GM19043 (cell line): ENCODE measurements around the gene BRAF.
A peak's percentile ranks its signal among the peaks of the same experiment; 100 is the strongest.
"Not testable (repeated sequence)": the region's sequence is repeated elsewhere in the genome, so short reads cannot be mapped to it uniquely, and the experiment has no call there.

Source experiments
- ATAC-seq: cut with Tn5 transposase; IDR thresholded peaks from one replicate; pipeline ENCODE4 v1.9.1; 2021; ENCODE audit warnings: low read depth; ENCODE audit not compliant: unreplicated experiment

BRAF gene

DNA sequence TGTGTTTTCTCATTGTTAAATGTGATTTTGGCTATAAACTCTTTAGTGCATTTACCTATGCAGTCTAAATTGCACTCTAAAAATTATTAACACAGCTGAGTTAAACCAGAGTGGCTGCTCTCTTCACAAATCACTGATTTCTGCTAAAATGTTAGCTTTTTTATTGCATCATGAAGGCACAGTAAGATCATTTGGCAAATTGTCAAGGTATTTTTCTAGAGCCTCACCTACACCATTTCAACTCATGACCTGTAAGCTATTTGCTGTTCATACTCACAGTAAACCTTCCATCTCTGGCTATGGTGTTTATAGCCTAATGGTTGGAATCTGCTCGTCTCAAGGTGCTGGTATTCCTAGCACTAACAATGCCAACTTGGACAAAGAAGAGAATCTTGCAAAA is 202.5 kb downstream of the BRAF start:
- ATAC-seq, result no peak

DNA sequence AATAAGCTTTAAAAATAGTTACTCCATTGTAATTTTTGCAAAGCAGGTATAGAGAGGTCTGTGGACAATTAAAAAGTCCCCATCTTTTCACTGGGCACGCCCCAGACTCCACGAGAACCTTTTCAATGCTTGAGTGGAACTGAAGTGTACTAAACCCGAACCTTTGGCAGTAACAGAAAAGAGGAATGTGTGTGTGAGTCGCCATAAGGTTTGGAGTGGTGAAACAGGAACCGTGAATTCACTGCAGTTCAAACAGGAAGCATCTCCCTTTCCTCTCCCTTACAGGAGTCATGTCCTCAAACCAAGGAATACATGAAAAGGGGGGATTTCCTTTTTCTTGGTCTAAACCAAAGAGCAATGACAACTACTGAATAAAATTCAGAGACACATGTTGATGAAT is 205.0 kb downstream of the BRAF start:
- ATAC-seq, result no peak

DNA sequence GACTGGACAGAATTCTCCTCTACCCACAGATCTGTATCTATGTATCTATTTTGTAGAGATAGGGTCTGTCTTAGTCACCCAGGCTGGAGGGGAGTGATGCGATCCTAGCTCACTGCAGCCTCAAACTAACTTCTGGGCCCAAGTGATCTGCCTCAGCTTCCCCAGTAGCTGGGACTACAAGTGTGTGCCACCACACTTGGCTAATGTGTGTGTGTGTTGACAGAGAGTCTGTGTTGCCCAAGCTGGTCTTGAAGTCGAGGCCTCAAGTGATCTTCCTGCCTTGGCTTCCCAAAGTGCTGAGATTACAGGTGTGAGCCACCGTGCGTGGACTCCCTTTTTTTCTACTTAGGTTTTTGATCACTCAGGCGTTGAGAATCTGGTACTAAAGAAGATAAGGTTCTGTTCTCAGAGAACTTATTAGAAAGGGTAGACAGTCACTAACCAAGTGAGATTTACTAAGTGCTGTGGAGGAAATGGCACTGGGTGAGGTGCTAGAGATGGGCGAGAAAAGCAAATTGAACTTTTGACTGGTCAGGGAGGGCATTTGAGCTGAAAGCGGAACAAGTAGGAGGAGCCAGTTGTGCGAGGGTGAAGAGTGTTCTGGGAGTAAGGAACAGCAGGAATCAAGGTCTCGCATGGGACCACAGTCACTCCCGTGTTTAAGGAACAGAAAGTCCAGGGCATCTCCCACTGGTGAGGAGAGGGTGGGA is 210.2 kb downstream of the BRAF start:
- no peak for ATAC-seq

DNA sequence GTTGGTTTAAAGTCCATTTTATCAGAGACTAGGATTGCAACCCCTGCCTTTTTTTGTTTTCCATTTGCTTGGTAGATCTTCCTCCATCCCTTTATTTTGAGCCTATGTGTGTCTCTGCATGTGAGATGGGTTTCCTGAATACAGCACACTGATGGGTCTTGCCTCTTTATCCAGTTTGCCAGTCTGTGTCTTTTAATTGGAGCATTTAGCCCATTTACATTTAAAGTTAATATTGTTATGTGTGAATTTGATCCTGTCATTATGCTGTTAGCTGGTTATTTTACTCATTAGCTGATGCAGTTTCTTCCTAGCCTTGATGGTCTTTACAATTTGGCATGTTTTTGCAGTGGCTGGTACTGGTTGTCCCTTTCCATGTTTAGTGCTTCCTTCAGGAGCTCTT is 212.3 kb downstream of the BRAF start:
- not testable (repeated sequence) for ATAC-seq

DNA sequence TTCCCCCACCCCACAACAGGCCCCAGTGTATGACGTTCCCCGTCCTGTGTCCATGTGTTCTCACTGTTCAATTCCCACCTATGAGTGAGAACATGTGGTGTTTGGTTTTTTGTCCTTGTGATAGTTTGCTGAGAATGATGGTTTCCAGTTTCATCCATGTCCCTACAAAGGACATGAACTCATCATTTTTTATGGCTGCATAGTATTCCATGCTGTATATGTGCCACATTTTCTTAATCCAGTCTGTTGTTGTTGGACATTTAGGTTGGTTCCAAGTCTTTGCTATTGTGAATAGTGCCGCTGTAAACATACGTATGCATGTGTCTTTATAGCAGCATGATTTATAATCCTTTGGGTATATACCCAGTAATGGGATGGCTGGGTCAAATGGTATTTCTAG is 216.0 kb downstream of the BRAF start:
- not testable (repeated sequence) for ATAC-seq

DNA sequence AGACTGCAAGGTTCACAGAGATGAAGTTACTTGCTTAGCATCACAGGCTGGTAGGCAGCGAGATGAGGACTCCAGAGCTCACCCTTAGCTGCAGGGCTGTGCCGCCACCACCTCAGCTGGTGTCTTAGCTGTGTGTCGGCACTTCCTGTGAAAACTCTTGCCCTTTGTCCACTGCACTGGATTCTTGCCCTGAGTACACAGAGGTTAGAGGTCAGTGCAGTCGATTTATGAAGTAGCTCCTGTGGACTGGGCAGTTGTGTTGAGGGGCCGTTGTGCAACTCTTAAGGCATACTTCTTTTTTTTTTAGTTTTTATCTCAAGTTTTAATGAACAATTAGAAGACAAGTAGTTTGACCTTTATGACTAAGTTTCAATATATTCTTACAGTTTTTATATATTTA is 217.6 kb downstream of the BRAF start:
- no peak for ATAC-seq

DNA sequence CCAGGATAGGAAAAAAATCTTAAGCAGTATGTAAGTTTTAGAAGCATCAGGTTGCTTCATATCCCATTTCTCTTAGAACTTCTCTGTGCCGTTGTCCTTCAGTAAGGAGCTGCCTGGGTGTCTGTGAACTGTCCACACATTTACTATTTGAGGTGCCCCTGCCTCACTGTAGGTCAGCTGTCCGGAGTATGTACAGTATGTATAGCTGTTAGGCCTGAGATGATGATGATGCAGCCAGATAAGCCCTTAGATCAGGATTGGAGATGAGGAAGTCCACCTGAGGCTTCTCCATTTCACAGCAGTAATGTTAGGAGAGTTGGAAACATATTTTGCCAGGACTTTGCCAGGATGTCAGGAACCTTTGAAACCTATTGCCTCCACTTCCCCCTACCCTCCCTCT is 220.5 kb downstream of the BRAF start:
- no peak for ATAC-seq

DNA sequence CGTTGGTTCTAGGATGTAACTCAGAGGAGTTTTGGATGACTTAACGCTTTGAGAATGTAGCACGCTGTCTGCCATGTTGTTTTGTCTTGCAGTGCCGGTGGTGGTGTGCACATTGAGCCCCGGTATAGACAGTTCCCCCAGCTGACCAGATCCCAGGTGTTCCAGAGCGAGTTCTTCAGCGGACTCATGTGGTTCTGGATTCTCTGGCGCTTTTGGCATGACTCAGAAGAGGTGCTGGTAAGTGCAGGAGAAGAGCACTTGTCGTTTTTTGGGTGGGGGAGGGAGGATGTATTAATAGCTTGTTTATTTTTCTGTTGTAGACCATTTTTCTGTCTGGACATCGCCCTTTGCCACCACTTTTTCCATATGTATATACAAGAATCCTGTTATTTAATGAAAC is 222.0 kb downstream of the BRAF start:
- ATAC-seq, result no peak

DNA sequence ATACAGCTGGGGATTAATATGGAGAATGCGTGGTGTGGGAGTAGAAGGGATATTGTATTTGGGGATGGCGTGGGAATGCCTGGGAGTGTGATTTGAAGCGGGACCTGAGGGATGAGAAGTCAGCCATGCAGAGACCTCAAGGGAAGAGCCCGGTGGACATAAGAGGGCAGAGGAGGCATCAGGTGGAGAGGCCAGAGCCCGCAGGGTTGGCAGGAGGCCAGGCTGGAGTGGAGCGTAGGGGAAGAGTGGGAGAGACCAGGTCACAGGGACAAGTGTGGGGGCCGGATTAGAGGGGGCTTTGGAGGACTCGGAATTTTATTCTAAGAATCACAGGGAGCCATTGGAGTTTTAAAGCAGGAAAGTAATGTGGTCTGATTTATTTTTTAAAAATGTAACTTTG is 226.3 kb downstream of the BRAF start:
- no peak for ATAC-seq

DNA sequence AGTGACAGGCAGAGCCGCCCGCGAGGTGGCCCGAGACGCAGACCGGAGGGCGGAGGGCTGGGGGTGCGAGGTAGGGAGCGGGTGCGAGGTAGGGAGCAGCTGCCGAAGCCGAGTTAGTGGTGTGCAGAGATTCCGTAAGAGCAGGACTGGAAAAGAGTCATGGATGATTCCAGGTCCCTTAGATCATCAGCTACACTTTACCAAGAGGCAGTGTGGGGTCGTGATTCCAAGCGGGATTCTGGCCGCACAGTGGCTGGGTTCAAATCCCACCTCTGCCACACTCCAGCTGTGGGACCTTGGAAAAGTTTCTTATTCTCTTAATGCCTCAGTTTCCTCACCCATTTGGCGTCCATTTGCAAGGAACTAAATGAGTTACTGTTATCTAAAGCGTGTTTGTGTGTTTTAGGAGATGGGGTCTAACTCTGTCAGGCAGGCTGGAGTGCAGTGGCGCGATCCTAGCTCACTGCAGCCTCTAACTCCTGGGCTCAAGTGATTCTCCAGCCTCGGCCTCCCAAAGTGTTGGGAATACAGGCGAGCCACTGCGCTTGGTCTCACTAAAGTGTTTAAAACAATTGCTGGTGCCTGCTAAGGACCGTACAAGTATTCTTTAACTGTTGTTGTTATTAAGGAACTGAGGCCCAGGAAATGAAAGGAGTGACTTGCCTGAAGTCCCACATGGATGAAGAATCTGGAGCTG is 227.1 kb downstream of the BRAF start:
- no peak for ATAC-seq

DNA sequence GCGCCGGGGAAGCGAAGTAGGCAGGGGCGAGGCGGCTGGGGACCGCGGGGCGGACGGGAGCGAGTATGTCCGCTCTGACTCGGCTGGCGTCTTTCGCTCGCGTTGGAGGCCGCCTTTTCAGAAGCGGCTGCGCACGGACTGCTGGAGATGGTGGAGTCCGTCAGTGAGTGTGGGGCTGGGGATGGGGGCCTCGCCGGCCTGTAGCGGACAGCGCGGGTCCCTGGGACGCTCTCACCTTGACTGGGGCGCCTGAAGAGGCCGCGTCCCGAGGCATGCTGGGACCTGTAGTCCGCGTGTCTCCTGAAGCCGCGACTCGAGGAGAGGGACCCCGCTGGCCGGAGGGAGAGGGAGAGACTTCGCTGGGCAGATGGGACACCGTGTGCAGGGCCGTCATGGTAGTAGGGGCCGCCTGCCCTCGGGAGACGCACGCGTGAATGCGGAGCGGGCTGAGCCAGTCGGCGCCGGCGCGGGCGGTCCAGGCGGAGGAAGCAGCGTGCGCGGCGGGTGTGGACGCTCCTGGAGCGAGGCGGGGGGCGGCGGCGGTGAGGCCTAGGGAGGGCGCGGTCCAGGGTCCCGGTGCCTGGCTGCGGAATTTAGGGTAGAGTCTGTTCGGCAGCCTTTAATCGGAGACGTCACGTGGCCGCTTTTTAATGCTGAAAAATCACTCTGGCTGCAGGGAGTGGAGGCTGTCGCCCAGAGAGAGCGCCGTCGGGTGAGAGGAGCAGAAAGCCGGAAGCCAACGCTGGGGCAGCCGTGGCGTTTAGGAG is 227.9 kb downstream of the BRAF start, which contains the start of gene NDUFB2:
NDUFB2 (plus strand) TSS at position 29 of the 767 bp plus-strand sequence; CDS start at position 66, 37 bp downstream.
- peak; percentile 89 for ATAC-seq

DNA sequence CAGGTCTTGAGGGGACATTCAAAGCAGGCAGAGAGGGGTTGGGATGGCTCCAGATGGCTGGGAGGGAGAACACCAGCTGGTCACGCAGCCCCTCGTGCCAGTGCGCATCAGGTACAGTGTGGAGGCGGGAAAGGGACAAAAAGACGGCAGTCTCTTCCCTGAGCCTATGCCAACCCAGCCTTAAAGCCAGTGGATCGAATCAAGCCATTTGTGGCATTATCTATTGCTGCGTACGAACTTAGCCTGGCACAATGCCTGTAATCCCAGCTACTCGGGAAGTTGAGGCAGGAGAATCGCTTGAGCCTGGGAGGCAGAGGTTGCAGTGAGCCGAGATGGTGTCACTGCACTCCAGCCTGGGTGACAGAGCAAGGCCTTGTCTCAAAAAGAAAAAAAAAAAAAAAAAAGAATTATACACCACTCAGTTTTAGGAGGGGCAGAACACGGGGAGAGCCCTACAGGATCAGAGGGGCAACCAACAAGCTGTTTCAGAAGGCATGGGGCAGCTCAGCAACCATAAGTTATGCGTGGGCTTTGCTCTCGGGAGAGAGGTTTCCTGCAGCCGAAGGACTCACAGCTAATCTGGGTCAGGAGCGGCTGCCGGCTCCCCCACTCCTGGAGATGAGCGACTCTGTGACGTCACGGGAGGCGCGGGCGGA is 228.6 kb downstream of the BRAF start:
- no peak for ATAC-seq

DNA sequence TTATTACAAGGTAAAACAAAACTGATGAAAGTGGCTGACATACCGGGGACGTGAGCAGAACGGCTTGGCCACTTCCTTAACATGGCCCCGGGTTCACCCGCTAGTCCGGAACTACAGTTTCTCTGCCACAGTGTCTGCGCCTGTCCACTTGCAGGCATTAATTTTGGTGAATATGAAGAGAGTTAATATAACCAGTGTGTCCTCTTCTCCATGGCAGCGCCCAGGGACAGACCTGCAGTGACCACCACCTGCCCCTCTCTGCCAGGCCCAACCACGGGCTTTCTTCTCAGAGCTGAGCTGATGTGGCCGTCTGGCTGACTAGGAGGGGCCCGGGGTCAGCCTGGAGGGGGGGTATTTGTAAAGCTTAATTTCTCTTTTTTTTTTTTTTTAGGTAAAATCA is 229.3 kb downstream of the BRAF start:
- ATAC-seq, result no peak

DNA sequence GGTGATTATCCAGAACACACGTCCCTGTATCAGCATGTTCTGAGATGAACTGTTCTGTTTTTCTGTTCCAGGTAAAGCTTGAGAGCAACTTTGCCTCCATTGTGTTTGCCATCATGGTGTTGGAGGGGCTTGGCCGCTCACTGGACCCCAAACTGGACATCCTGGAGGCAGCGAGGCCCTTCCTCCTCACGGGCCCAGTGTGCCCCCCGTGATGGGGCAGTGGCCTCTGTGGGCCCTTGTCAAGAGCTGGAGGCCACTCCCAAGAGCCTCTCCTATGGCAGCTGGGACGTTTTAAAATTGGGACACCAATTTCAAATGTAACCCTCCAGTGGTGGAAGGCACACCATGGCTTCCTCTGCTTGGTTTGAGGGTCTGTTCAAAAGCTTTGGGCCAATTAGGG is 230.1 kb downstream of the BRAF start:
- no peak for ATAC-seq

DNA sequence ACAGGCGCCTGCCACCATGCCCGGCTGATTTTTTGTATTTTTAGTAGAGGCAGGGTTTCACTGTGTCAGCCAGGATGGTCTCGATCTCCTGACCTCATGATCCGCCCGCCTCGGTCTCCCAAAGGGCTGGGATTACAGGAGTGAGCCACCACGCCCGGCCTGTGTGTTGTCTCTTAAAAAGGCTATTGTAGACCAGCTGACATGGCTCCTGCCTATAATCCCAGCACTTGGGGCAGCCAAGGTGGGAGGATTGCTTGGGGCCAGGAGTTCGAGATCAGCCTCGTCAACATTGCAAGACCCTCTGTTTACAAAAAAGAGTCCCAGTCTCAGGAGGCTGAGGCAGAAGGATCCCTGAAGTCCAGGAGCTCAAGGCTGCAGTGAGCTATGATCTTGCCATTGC is 230.9 kb downstream of the BRAF start:
- ATAC-seq, result not testable (repeated sequence)

DNA sequence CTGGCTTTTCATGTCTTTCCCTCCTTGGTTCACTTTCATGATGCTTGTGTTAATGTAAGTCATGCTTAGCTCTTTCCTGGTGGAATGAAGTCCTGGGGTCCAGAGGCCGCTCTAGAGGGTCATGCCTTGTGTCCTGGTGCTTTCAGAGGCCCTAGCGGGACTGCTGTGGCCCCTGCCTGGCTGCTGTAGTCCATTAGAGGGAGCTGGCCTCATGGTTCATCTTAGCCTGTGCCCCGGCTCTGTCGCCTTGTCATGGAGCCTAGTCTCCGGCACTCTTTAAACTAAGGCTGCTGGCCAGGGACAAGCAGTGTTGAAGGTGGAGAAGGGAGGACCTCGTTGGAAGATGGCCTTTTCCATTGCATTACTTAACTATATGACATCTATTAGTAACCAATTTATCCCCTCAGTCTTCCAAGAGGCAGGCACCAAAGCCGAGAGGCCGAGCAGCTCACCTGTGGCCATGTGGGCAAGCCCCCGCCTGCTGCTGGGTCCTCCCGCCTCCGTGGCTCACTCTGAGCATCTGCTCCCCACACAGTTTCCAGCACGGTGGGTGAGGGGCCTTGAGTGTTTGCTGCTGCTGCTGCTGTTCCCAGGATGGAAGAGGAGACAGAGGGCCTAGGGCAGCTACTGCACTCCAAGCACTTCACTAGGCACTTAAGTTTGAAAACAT is 233.2 kb downstream of the BRAF start:
- ATAC-seq, result no peak

DNA sequence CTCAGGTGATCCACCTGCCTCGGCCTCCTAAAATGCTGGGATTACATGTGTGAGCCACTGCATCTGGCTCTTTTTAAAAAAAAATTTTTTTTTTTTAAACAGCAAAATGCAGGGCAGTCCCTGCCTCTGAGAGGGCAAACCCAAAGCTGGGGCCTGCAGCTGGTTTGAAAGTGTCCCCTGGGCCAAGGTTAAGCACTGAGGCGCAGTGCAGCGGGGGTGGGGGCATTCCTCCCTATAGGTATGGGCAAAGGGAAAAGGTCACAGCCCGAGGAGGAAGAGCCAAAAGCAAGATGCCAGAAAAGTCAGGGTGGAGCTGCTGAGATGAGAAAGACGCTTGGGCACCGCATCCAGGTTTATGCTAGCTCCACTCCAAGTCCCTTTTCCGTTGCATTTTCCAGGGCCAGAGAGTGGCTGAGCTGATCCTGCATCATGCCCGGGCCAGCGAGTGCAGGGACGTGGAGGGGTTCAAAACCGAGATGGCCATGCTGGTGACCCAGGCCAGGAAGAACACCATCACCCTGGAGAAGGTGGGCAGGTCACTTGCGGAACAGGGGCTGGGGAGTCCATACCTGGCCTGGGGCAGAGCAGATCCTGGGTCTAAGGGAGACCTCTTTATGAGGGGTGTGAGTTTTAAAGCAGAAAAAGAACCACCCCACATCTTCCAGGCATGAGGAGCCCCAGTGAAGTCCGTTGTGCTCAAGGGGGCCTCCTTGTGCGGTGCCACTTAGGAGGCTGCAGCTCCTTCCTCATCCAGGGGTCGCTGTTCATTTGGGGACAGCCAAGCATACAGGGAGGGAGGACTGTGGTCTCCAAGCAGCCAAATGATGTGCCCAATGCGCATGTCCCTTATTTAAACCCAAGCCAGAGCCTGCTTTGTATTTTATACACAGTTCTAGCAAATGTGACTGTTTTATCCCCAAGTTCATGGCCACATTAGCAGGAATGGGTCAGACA is 235.3 kb downstream of the BRAF start:
- ATAC-seq, result no peak

DNA sequence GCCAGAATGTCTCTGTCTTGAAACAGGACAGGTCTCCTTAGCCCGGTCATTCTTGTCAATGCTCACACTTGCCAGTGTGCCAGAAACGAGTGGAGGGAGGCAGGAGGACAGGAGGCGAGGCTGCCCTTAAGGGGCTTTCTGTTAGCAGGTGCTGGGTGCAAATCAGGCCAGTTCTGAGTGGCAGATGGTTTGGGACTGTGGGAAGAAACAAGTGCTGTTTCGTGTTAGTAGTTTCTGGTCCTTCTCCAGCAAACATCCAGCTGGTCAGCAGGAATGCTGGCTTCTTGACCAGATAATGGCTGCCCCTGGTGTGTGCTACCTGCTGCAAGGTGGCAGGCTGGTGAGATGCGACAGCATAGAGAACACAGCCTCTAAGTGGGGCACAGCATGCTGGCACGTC is 236.4 kb downstream of the BRAF start:
- no peak for ATAC-seq

DNA sequence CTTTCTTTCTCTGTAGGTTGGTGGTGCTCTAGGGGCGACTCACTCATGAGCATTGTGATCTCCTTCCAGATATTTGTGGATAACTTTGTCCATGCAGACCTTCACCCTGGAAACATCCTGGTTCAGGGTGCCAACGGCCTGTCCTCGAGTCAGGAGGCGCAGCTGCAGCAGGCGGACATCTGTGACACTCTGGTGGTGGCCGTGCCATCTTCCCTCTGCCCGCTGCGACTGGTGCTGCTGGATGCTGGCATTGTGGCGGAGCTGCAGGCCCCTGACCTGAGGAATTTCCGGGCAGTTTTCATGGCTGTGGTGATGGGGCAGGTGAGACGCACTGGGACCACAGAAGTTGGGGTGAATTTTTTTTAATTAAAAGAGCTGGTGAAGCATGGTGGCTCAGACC is 237.8 kb downstream of the BRAF start:
- no peak for ATAC-seq
